Cardiac fibroblast (primary cell): ENCODE data around the gene CAMK2A.
A peak's percentile ranks its signal among the peaks of the same experiment; 100 is the strongest.

ENCODE experiments used
- DNase-seq, 2 donors: peaks; one replicate each; pipeline versions ENCODE4 v3.0.0 to v3.0.0-alpha.2; 2010; ENCODE audit warnings: low read depth in 2 of 2
- H3K4me3 ChIP-seq, 2 donors: replicated peaks in 1 of 2; 1 replicate in 1 of 2; 2 replicates in 1 of 2; pipeline ENCODE4 v1.5.1; 2011; ENCODE audit warnings: low read depth in 2 of 2, low read length in 2 of 2, mild to moderate bottlenecking in 2 of 2, moderate library complexity in 1 of 2
- TF ChIP-seq, protein P1 (sequence below): IDR thresholded peaks from one replicate; pipeline ENCODE4 v1.5.1; 2011; ENCODE audit warnings: low read depth, mild to moderate bottlenecking, low read length, inconsistent platforms

The CAMK2A gene

DNA sequence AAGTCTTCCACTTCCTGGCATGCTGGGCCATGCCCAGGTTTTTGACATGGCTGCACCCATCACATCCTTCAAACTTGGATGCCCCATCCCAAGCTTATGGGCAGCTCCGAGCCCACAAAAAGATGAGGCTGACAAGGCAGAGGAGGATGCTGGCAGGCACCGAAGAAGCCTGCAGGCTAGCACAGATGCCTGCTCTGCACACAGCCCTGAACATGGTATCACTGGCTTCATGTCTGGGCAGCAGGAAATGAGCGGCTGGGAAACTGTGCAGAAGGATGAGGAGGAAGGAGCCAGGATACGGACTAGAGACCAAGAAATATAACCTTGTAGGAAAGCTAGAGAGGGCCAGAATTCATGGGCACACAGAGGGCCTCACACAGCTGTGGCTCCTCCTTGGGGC, 14.8 kb downstream of the CAMK2A start:
- H3K4me3 ChIP-seq: no peak overlapping the region
- TF ChIP-seq, protein P1, sequence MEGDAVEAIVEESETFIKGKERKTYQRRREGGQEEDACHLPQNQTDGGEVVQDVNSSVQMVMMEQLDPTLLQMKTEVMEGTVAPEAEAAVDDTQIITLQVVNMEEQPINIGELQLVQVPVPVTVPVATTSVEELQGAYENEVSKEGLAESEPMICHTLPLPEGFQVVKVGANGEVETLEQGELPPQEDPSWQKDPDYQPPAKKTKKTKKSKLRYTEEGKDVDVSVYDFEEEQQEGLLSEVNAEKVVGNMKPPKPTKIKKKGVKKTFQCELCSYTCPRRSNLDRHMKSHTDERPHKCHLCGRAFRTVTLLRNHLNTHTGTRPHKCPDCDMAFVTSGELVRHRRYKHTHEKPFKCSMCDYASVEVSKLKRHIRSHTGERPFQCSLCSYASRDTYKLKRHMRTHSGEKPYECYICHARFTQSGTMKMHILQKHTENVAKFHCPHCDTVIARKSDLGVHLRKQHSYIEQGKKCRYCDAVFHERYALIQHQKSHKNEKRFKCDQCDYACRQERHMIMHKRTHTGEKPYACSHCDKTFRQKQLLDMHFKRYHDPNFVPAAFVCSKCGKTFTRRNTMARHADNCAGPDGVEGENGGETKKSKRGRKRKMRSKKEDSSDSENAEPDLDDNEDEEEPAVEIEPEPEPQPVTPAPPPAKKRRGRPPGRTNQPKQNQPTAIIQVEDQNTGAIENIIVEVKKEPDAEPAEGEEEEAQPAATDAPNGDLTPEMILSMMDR: no peak
- no peak for DNase-seq

DNA sequence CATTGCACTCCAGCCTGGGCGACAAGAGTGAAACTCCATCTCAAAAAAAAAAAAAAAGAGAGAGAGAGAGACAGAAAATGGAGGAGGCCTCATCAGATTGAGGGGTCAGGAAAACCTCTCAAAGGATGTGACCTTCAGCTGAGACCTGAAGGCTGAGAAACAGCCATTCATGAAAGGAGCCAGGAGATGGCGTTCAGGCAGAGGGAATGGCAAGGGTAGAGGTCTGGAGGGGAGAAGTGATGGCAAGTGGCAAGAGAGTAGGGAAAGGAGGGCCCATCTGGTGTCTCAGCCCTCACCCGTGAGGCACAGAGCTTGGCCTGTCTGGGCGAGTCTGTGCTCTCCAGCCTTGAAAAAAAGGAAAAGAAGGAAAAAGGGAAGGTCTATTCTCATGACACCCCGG, 17.0 kb downstream of the CAMK2A start:
- TF ChIP-seq, protein P1: peak; percentile 66
- DNase-seq: peak; percentile 58 to 70
- no peak overlapping the region for H3K4me3 ChIP-seq

- no peak overlapping the region for H3K4me3 ChIP-seq
- TF ChIP-seq, protein P1: no peak
- no peak for DNase-seq
Observed at GRCh38 chr5:150271923-150272322, 17.6 kb downstream of the CAMK2A start.

GRCh38 chr5:150271296-150271692, 18.3 kb downstream of the CAMK2A start:
- H3K4me3 ChIP-seq: no peak overlapping the region
- TF ChIP-seq, protein P1: no peak
- DNase-seq: no peak

DNA sequence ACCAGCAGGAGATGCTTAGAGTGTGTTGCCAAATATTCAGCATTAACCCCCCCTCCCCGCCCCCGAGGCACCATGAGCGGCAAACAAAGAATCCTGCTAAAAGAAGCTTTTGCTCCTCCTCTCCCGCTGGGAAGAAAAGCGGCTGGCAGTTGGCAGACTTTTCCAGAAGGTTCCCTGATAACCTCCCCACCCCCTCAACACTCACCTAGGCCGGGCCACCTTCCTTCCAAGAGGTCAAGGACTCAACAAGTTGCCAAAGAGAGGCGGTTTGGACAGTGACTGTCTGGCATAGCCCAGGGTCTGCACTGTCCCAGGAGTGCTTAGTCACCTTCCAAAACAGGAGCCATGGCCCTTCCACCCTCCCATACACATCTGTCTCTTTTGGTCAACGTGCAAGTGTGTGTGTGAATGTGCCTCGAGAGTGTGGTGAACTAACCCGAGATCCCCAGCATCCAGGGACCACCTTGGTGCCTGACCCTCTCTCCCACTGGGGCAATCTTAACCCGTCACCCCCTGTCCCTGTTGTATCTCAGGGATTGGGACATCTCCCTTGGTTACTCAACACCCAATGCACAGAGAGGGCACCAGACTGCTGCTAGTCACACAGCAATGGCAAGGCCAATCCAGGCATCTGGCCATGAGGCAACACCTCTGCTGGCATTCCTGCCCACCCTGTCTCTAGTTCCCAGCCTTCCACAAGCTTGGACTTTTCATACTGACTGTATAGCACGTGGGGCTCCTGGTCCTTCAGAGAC, 18.9 kb downstream of the CAMK2A start:
- no peak for DNase-seq
- TF ChIP-seq, protein P1: no peak
- no peak overlapping the region for H3K4me3 ChIP-seq

- TF ChIP-seq, protein P1: no peak
- no peak for DNase-seq
- H3K4me3 ChIP-seq: no peak overlapping the region
Observed at GRCh38 chr5:150266871-150267291, 22.7 kb downstream of the CAMK2A start.

GRCh38 chr5:150265870-150266383, 23.6 kb downstream of the CAMK2A start:
- TF ChIP-seq, protein P1: no peak
- DNase-seq: no peak

More at GRCh38 chr5:150265870-150266383, 23.6 kb downstream of the CAMK2A start:
- no peak overlapping the region for H3K4me3 ChIP-seq
